Chondrocyte (in vitro differentiated cells): ENCODE data around the gene ETV3. TPM values are rescaled to one million over a fixed set of nuclear protein-coding genes. Genes with fewer than 3 reads are reported as not detected.

ENCODE experiments used
- DNase-seq: peaks from one replicate; pipeline ENCODE4 v3.0.0; 2021; ENCODE audit warnings: mixed read lengths, low spot score
- H3K27ac Mint-ChIP-seq: one replicate; pipeline ENCODE4 v1.8.0; 2021; ENCODE audit warnings: mild to moderate bottlenecking, moderate library complexity, mixed read lengths; ENCODE audit not compliant: unreplicated experiment
- H3K27me3 Mint-ChIP-seq: 2 replicates; pipeline ENCODE4 v1.8.0; 2021; ENCODE audit warnings: low read depth, mixed read lengths
- H3K36me3 Mint-ChIP-seq: 2 replicates; pipeline ENCODE4 v1.8.0; 2021; ENCODE audit warnings: low read depth, mixed read lengths
- H3K4me1 Mint-ChIP-seq: 2 replicates; pipeline ENCODE4 v1.8.0; 2021; ENCODE audit warnings: low read depth, mild to moderate bottlenecking, mixed read lengths
- H3K4me3 Mint-ChIP-seq: one replicate; pipeline ENCODE4 v1.8.0; 2021; ENCODE audit warnings: mild to moderate bottlenecking, moderate library complexity, mixed read lengths; ENCODE audit not compliant: unreplicated experiment
- H3K9me3 Mint-ChIP-seq: 2 replicates; pipeline ENCODE4 v1.8.0; 2021; ENCODE audit warnings: low read depth, mixed read lengths
- total RNA-seq: library from RNA; stranded (reverse); gene quantifications from 3 replicates; pipeline ENCODE4 v1.2.1, GENCODE V29; 2021
- TF ChIP-seq, protein P1 (sequence below): fragments of 200-600 bp; sonication (generic); IDR thresholded peaks from 2 replicates; pipeline ENCODE4 v1.5.0; 2021; ENCODE audit warnings: antibody characterized with exemption, mild to moderate bottlenecking, moderate library complexity

ETV3 gene
- total RNA-seq, 1 donor from 2014 or later: 23.4 TPM

DNA sequence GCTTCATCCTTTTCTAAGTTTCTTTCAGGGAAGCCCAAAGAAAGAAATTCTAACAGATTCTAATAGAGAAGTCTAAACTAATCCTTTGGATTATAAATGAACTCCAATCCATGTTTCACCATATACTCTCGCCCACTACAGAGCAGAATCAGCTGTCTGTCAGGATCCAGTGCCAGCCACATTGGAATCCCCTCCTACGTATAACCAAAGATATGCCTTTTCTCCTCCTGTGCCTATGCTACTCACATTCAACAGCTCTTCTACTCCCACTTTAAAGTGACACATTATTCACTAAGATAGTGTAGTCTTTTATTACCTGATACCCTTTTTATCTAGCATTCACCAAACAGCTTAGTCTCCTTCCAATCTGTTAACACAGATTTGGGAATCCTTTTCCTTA lies 3.1 kb downstream of the ETV3 start:
- peaks cover 38% of the 10 kb centered on the region for H3K36me3 Mint-ChIP-seq

DNA sequence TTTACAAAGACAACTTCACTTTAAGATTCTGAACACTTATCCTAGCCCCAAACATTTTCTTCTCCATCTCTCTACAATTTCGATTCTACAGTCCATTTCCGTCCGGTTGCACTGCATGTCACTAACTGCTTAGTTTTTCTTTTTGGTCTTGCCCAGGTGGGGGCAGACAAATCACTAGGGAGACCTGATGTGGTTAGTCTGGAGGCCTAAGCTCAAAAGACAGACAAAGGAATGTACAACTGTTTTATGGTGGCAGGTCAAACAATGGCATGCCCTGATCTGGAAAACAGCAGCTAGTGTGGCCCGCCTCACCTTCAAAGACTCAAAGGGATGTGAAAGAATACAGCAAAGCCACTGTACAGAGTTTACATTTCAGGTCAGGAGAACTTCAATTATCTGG lies 3.8 kb downstream of the ETV3 start:
- Mint-ChIP-seq H3K9me3 (no peaks in the 10 kb centered on the region), H3K27ac (no peak overlapping the region), H3K4me3 (no peak overlapping the region), H3K4me1 (peaks cover 31% of the 10 kb centered on the region), H3K36me3 (peaks cover 38% of the 10 kb centered on the region), H3K27me3 (no peaks in the 10 kb centered on the region)
- TF ChIP-seq, protein P1, sequence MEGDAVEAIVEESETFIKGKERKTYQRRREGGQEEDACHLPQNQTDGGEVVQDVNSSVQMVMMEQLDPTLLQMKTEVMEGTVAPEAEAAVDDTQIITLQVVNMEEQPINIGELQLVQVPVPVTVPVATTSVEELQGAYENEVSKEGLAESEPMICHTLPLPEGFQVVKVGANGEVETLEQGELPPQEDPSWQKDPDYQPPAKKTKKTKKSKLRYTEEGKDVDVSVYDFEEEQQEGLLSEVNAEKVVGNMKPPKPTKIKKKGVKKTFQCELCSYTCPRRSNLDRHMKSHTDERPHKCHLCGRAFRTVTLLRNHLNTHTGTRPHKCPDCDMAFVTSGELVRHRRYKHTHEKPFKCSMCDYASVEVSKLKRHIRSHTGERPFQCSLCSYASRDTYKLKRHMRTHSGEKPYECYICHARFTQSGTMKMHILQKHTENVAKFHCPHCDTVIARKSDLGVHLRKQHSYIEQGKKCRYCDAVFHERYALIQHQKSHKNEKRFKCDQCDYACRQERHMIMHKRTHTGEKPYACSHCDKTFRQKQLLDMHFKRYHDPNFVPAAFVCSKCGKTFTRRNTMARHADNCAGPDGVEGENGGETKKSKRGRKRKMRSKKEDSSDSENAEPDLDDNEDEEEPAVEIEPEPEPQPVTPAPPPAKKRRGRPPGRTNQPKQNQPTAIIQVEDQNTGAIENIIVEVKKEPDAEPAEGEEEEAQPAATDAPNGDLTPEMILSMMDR: no peak
- DNase-seq: no peak

More for the DNA sequence above, 3.1 kb downstream of the ETV3 start:
- Mint-ChIP-seq H3K4me3 (no peak overlapping the region), H3K27me3 (no peaks in the 10 kb centered on the region), H3K27ac (peak overlapping the region; percentile 6), H3K4me1 (peaks cover 32% of the 10 kb centered on the region), H3K9me3 (no peaks in the 10 kb centered on the region)
- TF ChIP-seq, protein P1: no peak
- DNase-seq: no peak

DNA sequence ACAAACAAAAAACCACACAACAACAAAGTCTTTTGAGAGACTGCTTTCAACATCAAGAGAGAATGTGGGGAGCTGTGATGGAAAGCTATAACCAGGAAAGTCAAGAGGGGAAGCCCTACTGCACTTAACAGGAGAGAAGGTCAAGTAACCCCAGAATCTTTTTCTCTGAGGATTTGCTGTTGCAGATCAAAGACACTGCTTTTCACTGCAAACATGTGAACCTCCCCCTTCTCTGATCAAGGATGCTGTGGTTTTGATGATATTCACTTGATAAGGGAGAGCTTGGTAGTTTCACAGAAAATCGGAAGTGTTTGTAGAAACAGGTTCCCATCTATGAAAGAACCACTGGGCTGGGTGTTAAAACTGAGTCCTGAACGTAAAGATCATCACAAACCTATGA lies 4.8 kb downstream of the ETV3 start:
- Mint-ChIP-seq H3K27me3 (no peaks in the 10 kb centered on the region), H3K9me3 (no peaks in the 10 kb centered on the region), H3K36me3 (peaks cover 40% of the 10 kb centered on the region), H3K27ac (no peak overlapping the region), H3K4me3 (no peak overlapping the region), H3K4me1 (peaks cover 24% of the 10 kb centered on the region)
- DNase-seq: no peak
- TF ChIP-seq, protein P1: no peak

DNA sequence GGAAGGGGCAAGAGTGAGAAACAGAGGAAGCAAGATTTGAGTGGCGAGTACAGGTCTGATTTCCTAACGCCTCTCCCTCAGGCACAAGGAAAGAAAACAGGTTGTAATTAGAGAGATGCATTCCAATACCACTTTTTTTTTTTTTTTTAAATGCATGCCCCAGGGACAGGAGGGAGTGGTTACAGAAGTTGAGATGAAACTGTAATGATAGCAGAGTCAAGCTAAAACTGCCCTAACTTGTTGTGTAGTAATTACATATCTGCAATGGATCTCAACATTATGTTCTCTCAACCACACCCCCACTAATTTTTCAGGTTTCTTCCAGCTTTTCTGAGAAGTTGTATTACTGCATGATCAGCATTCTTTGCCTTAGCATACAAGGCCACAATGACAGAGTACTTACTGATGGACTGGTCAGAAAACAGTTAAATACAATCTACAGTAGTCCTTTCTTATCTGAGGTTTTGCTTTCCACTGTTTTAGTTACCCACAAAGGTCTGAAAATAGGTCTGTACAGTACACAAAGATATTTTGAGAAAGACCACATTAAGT lies 5.5 kb downstream of the ETV3 start:
- no peaks in the 10 kb centered on the region for H3K9me3 Mint-ChIP-seq
- TF ChIP-seq, protein P1: no peak
- H3K36me3 Mint-ChIP-seq: peaks cover 45% of the 10 kb centered on the region
- peaks cover 24% of the 10 kb centered on the region for H3K4me1 Mint-ChIP-seq
- no peak overlapping the region for H3K27ac Mint-ChIP-seq
- no peak for DNase-seq
- H3K27me3 Mint-ChIP-seq: no peaks in the 10 kb centered on the region
- no peak overlapping the region for H3K4me3 Mint-ChIP-seq

DNA sequence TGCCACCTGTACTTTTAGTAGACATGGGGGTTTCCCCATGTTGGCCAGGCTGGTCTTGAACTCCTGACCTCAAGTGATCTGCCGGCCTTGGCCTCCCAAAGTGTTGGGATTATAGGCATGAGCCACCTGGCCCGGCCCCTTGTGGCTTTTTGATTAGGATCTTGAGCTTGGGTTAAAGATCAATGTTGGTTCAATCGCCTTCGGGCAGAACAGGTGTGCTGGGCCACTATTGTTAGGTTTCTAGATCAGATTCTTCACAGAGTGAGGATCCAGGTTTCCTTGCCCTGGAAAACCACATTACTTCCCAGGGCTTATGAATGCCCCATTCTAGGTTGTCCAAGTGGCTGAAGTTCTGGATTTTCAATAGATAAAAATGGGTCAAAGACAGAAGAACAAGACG lies 6.1 kb downstream of the ETV3 start:
- Mint-ChIP-seq H3K27ac (no peak overlapping the region), H3K4me3 (no peak overlapping the region), H3K27me3 (no peaks in the 10 kb centered on the region), H3K36me3 (peaks cover 46% of the 10 kb centered on the region), H3K9me3 (no peaks in the 10 kb centered on the region), H3K4me1 (peaks cover 19% of the 10 kb centered on the region)
- TF ChIP-seq, protein P1: no peak
- no peak for DNase-seq
